ENCODE measurements around the gene FAM135A. TPM values are rescaled to one million over a fixed set of nuclear protein-coding genes. Genes with fewer than 3 reads are reported as not detected.
"Not testable (repeated sequence)": the region's sequence is repeated elsewhere in the genome, so short reads cannot be mapped to it uniquely, and the experiment has no call there.

The FAM135A gene
- total RNA-seq, 1 experiment from 2014 or later = 11.2 TPM

DNA sequence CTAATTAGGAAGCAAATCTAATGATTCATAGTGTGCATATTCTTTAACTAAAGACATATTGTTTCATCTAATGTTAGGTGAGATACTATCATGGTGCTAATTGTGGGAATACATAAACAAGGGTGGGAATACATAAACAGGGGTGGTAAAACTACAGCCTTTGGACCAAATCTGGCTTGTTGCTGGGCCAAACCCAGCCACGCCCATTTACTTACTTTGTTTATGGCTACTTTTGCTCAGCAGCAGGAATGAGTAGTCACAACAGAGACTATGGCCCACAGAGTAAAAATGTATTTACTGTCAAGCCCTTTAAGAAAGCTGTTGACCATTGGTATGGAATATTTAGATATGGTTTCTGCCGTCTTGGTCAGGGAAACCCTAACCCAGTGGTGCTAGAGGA, 31.7 kb downstream of the FAM135A start:
- CTCF ChIA-PET = no interaction called here
- Histone ChIP-seq H3K27me3 (replicated peaks; ENCODE audit: insufficient read depth, low read depth, low read length, poor library complexity) (no peaks in the 10 kb centered on the region), H3K36me3 (ENCODE audit: insufficient read depth, low read length, poor library complexity, severe bottlenecking) (no peaks in the 10 kb centered on the region), H3K27ac (ENCODE audit: low read depth, low read length, poor library complexity, severe bottlenecking) (no peak overlapping the region), H3K9me3 (ENCODE audit: low read depth, low read length, poor library complexity, severe bottlenecking) (no peaks in the 10 kb centered on the region), H3K4me1 (ENCODE audit: insufficient read depth, low read length, poor library complexity, severe bottlenecking) (no peaks in the 10 kb centered on the region), H3K4me3 (ENCODE audit: low read depth, low read length, poor library complexity, severe bottlenecking) (no peak overlapping the region)
- TF ChIP-seq CTCF (conservative IDR thresholded peaks at IDR 0.05; ENCODE audit: low read depth, low read length) (no peak), EZH2 (IDR thresholded peaks at IDR 0.05; ENCODE audit: borderline replicate concordance, low read depth, low read length, poor library complexity, severe bottlenecking) (no peak)
- POLR2A ChIA-PET (ENCODE audit: low non-redundant PET) = no interaction called here
- no peak for DNase-seq (ENCODE audit: low spot score)
- intact Hi-C loops (cut with micrococcal nuclease; ENCODE audit: unreplicated experiment) = no loop called here
- BruUV-seq (replicated peaks) = no TSS peak

DNA sequence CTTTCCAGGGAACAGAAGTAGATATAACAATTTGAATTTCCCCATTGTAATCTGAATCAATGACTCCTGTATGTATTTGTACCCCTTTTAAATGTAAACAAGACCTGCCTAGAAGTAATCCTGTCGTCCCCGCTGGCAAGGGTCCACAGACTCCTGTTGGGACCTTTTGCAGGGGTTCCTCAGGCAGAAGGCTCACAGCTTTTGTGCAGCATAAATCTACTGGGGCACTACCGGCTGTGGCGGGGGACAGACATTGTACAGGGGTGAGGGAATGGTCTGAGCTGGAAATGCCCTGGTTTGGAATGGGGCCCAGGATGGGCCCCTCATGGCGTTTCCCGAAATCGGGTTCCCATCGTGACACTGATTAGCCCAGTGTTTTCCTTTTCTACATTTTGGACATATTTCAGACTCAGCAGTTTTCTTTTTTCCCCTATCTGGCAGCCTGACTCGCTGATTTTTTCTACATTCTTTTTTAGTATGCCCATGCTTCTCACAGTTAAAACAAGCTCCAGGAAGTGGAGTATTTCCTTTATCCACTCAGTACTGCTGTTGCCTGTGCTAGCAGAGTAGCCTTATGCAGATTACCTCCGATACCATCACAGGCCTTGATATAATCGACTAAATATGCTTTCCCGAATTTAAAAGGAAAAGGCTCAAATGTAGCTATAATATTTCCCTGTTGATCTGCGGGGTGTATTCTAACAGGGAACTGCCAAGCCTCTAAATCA, 34.2 kb downstream of the FAM135A start:
- CTCF ChIA-PET; H3K36me3 ChIP-seq (ENCODE audit: insufficient read depth, low read length, poor library complexity, severe bottlenecking); H3K27me3 ChIP-seq (replicated peaks; ENCODE audit: insufficient read depth, low read depth, low read length, poor library complexity); BruUV-seq (replicated peaks); H3K9me3 ChIP-seq (ENCODE audit: low read depth, low read length, poor library complexity, severe bottlenecking); H3K4me1 ChIP-seq (ENCODE audit: insufficient read depth, low read length, poor library complexity, severe bottlenecking); H3K27ac ChIP-seq (ENCODE audit: low read depth, low read length, poor library complexity, severe bottlenecking); intact Hi-C loops (cut with micrococcal nuclease; ENCODE audit: unreplicated experiment); DNase-seq (ENCODE audit: low spot score); H3K4me3 ChIP-seq (ENCODE audit: low read depth, low read length, poor library complexity, severe bottlenecking): not testable (repeated sequence)
- POLR2A ChIA-PET (ENCODE audit: low non-redundant PET) = interaction anchor here (0.6 kb wide), 1 partner anchor 33 kb away, joined by 3 read pairs; no protein-coding TSS in a partner anchor

DNA sequence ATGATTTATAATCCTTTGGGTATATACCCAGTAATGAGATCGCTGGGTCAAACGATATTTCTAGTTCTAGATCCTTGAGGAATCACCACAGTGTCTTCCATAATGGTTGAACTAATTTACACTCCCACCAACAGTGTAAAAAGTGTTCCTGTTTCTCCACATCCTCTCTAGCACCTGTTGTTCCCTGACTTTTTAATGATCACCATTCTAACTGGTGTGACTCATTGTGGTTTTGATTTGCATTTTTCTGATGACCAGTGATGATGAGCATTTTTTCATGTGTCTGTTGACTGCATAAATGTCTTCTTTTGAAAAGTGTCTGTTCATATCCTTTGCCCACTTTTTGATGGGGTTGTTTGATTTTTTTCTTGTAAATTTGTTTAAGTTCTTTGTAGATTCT, 40.6 kb downstream of the FAM135A start:
- CTCF ChIA-PET; DNase-seq (ENCODE audit: low spot score): not testable (repeated sequence)

GRCh38 chr6:70456735-70457134, 43.4 kb downstream of the FAM135A start:
- no peak for TF ChIP-seq CTCF (conservative IDR thresholded peaks at IDR 0.05; ENCODE audit: low read depth, low read length)
- TF ChIP-seq EZH2 (IDR thresholded peaks at IDR 0.05; ENCODE audit: borderline replicate concordance, low read depth, low read length, poor library complexity, severe bottlenecking) = no peak
- BruUV-seq (replicated peaks) = no TSS peak
- Histone ChIP-seq H3K4me3 (ENCODE audit: low read depth, low read length, poor library complexity, severe bottlenecking) (no peak overlapping the region), H3K36me3 (ENCODE audit: insufficient read depth, low read length, poor library complexity, severe bottlenecking) (no peaks in the 10 kb centered on the region), H3K27ac (ENCODE audit: low read depth, low read length, poor library complexity, severe bottlenecking) (no peak overlapping the region), H3K27me3 (replicated peaks; ENCODE audit: insufficient read depth, low read depth, low read length, poor library complexity) (no peaks in the 10 kb centered on the region), H3K9me3 (ENCODE audit: low read depth, low read length, poor library complexity, severe bottlenecking) (no peaks in the 10 kb centered on the region), H3K4me1 (ENCODE audit: insufficient read depth, low read length, poor library complexity, severe bottlenecking) (no peaks in the 10 kb centered on the region)
- CTCF ChIA-PET = no interaction called here
- POLR2A ChIA-PET (ENCODE audit: low non-redundant PET) = no interaction called here
- no peak for DNase-seq (ENCODE audit: low spot score)
- intact Hi-C loops (cut with micrococcal nuclease; ENCODE audit: unreplicated experiment) = no loop called here

More for the DNA sequence above, 40.6 kb downstream of the FAM135A start:
- H3K36me3 ChIP-seq (ENCODE audit: insufficient read depth, low read length, poor library complexity, severe bottlenecking); POLR2A ChIA-PET (ENCODE audit: low non-redundant PET); H3K4me1 ChIP-seq (ENCODE audit: insufficient read depth, low read length, poor library complexity, severe bottlenecking); intact Hi-C loops (cut with micrococcal nuclease; ENCODE audit: unreplicated experiment); H3K4me3 ChIP-seq (ENCODE audit: low read depth, low read length, poor library complexity, severe bottlenecking); H3K27ac ChIP-seq (ENCODE audit: low read depth, low read length, poor library complexity, severe bottlenecking); H3K27me3 ChIP-seq (replicated peaks; ENCODE audit: insufficient read depth, low read depth, low read length, poor library complexity); BruUV-seq (replicated peaks); H3K9me3 ChIP-seq (ENCODE audit: low read depth, low read length, poor library complexity, severe bottlenecking): not testable (repeated sequence)
